A549 treated with Hydrocortisone at 1 μM for 4 hours (cell line): ENCODE data around the gene SNX9. TPM values are rescaled to one million over a fixed set of nuclear protein-coding genes. Genes with fewer than 3 reads are reported as not detected.

ENCODE experiments used
- total RNA-seq: library from RNA; stranded (reverse); fragments of 200-300 nt; extraction: Qiagen RNA extraction; gene quantifications from 5 replicates; pipeline ENCODE4 v1.2.3, GENCODE V29; 2022

The SNX9 gene
- total RNA-seq, result 20.4 to 26.8 TPM (median 24.3 TPM) in 5 replicates

GRCh38 chr6:157823001-157823527, at the start of gene SNX9:
SNX9 (plus strand) TSS chr6:157823246; CDS start chr6:157823435, 189 bp downstream.

GRCh38 chr6:157981395-157982101, 158.5 kb downstream of the SNX9 start, which contains the start of gene SYNJ2:
SYNJ2 (plus strand) TSS chr6:157981863; CDS start chr6:157981962, 99 bp downstream.

Other genes starting within 250 kb of the SNX9 start
- gene SYNJ2, start 158.6 kb downstream of the SNX9 start, total RNA-seq, result 42.5 to 50.5 TPM (median 49.1 TPM) in 5 replicates